PC-3 (cell line): Measurements from ENCODE around the gene SCAMP4. TPM values are rescaled to one million over a fixed set of nuclear protein-coding genes. Genes with fewer than 3 reads are reported as not detected.

Experiments
- ATAC-seq: fragments of 200-7000 bp; cut with Tn5 transposase; 2 replicates; pipeline ENCODE4 v1.9.1; 2020; ENCODE audit warnings: mild to moderate bottlenecking, moderate library complexity
- BruUV-seq: library from RNA; stranded (reverse); fragments of 400-500 nt; replicated peaks from 2 replicates; lab custom pipeline; 2021; lab: Mats Ljungman, UMichigan
- CTCF ChIA-PET: fragments of 300-600 bp; sonication (Branson Sonifier 250); formaldehyde crosslinking; loops from one replicate; lab custom pipeline; 2022; ENCODE audit warnings: antibody characterized with exemption; lab: Charles Lee
- POLR2A ChIA-PET: fragments of 300-600 bp; sonication (Branson Sonifier 250); formaldehyde crosslinking; loops from one replicate; lab custom pipeline; 2022; ENCODE audit warnings: antibody characterized with exemption; ENCODE audit not compliant: unreplicated experiment; lab: Charles Lee
- DNase-seq: peaks from one replicate; pipeline ENCODE4 v3.0.0-alpha.2; 2015
- H2AFZ ChIP-seq: fragments of 300-600 bp; sonication (generic); 2 replicates; pipeline ENCODE4 v1.6.0; 2016; ENCODE audit warnings: antibody characterized with exemption, low read length
- H3F3A ChIP-seq: fragments of 300-600 bp; sonication (generic); one replicate; pipeline ENCODE4 v1.6.0; 2017; ENCODE audit warnings: antibody characterized with exemption, low read length, control low read depth, mild to moderate bottlenecking; ENCODE audit not compliant: unreplicated experiment
- H3K27ac ChIP-seq: fragments of 300-600 bp; sonication (generic); 2 replicates; pipeline ENCODE4 v1.5.1; 2016; ENCODE audit warnings: mild to moderate bottlenecking, low read length
- H3K27me3 ChIP-seq: fragments of 300-600 bp; sonication (generic); 2 replicates; pipeline ENCODE4 v1.6.1; 2016; ENCODE audit warnings: low read length, mixed read lengths
- H3K36me3 ChIP-seq: fragments of 300-600 bp; sonication (generic); 2 replicates; pipeline ENCODE4 v1.6.1; 2016; ENCODE audit warnings: low read depth, mixed run types, low read length, mixed read lengths
- H3K4me1 ChIP-seq: fragments of 300-600 bp; sonication (generic); 2 replicates; pipeline ENCODE4 v1.5.1; 2016; ENCODE audit warnings: low read length; ENCODE audit not compliant: insufficient read depth
- H3K4me2 ChIP-seq: fragments of 300-600 bp; sonication (generic); 2 replicates; pipeline ENCODE4 v1.6.0; 2016; ENCODE audit warnings: low read length
- H3K4me3 ChIP-seq: fragments of 300-600 bp; sonication (generic); 2 replicates; pipeline ENCODE4 v1.5.1; 2016; ENCODE audit warnings: mild to moderate bottlenecking, low read length, mixed read lengths
- H3K79me2 ChIP-seq: fragments of 300-600 bp; sonication (generic); 2 replicates; pipeline ENCODE4 v1.6.1; 2017; ENCODE audit warnings: low read length, mixed read lengths
- H3K9ac ChIP-seq: fragments of 300-600 bp; sonication (generic); 2 replicates; pipeline ENCODE4 v1.6.0; 2016; ENCODE audit warnings: mild to moderate bottlenecking, low read length
- H3K9me2 ChIP-seq: fragments of 300-600 bp; sonication (generic); replicated peaks from 2 replicates; pipeline ENCODE4 v1.6.1; 2016; ENCODE audit warnings: mixed run types, low read length, mixed read lengths
- H3K9me3 ChIP-seq: fragments of 300-600 bp; sonication (generic); 2 replicates; pipeline ENCODE4 v1.6.1; 2016; ENCODE audit warnings: low read length, mixed read lengths
- H4K20me1 ChIP-seq: fragments of 300-600 bp; sonication (generic); 2 replicates; pipeline ENCODE4 v1.6.1; 2016; ENCODE audit warnings: low read length, mixed read lengths
- CTCF ChIP-seq: fragments of 300-600 bp; sonication (generic); conservative IDR thresholded peaks from 2 replicates; pipeline ENCODE4 v1.5.1; 2017; ENCODE audit warnings: antibody characterized with exemption, low read depth, mild to moderate bottlenecking, low read length
- EZH2 ChIP-seq: fragments of 300-600 bp; sonication (generic); IDR thresholded peaks from one replicate; pipeline ENCODE4 v1.6.1; 2017; ENCODE audit warnings: antibody characterized with exemption, mild to moderate bottlenecking, low read length; ENCODE audit not compliant: unreplicated experiment
- EZH2phosphoT487 ChIP-seq: fragments of 300-600 bp; sonication (generic); IDR thresholded peaks from 2 replicates; pipeline ENCODE4 v1.6.1; 2018; ENCODE audit warnings: mild to moderate bottlenecking, antibody characterized with exemption, low read length, borderline replicate concordance
- intact Hi-C: fragments of 100-400 bp; cut with micrococcal nuclease; formaldehyde crosslinking; loops from 2 replicates; pipeline ENCODE4 v1.9.0; 2023
- total RNA-seq: library from RNA; depleted of rRNA; stranded (reverse); fragments of >200 nt; gene quantifications from 2 replicates; pipeline ENCODE4 v1.2.3, GENCODE V29; 2014

SCAMP4 gene
- total RNA-seq, 1 experiment from 2014 or later: 61.5 TPM

GRCh38 chr19:1970003-1970805 lies 65.0 kb downstream of the SCAMP4 start:
- intact Hi-C loops: loop anchor here (5.0 kb wide), 1 partner anchor 38 kb away; no protein-coding TSS in a partner anchor
- H3K4me2 ChIP-seq: peak overlapping the region; percentile 50
- TF ChIP-seq EZH2 (no peak), EZH2phosphoT487 (no peak), CTCF (no peak)
- H3K27me3 ChIP-seq: no peaks in the 10 kb centered on the region
- BruUV-seq: no TSS peak
- peaks cover 29% of the 10 kb centered on the region for H3K79me2 ChIP-seq
- H3K9me2 ChIP-seq: no peaks in the 10 kb centered on the region
- H2AFZ ChIP-seq: 0 out of 2 replicates have a peak overlapping the region, but pooled peaks have one; percentile 4
- no peaks in the 10 kb centered on the region for H3F3A ChIP-seq
- H3K4me1 ChIP-seq: peaks cover 23% of the 10 kb centered on the region
- no peaks in the 10 kb centered on the region for H3K36me3 ChIP-seq
- peak overlapping the region; percentile 87 for H3K27ac ChIP-seq
- H4K20me1 ChIP-seq: no peaks in the 10 kb centered on the region
- ATAC-seq (peak; percentile 90), DNase-seq (peak; percentile 79)
- POLR2A ChIA-PET: interaction anchor here (0.5 kb wide), 2 partner anchors 24 to 437 kb away, joined by 3 read pairs; no protein-coding TSS in a partner anchor
- H3K9ac ChIP-seq: peak overlapping the region; percentile 40
- CTCF ChIA-PET: no interaction called here
- H3K4me3 ChIP-seq: no peak overlapping the region
- H3K9me3 ChIP-seq: no peaks in the 10 kb centered on the region

- TF ChIP-seq CTCF: no peak
- TF ChIP-seq EZH2: no peak
- no peak for TF ChIP-seq EZH2phosphoT487
- intact Hi-C loops: loop anchor here (5.0 kb wide), 1 partner anchor 39 kb away; no protein-coding TSS in a partner anchor
- peak overlapping the region; percentile 1; the same call in 1 of the 2 replicates for H3K9ac ChIP-seq
- peaks cover 23% of the 10 kb centered on the region for H3K4me1 ChIP-seq
- H3K27ac ChIP-seq: peak overlapping the region; percentile 87
- ChIA-PET POLR2A (interaction anchor here (0.5 kb wide), 2 partner anchors 25 to 438 kb away, joined by 3 read pairs; no protein-coding TSS in a partner anchor), CTCF (no interaction called here)
- H2AFZ ChIP-seq: no peak overlapping the region
- BruUV-seq: no TSS peak
- ATAC-seq (peak; percentile 25), DNase-seq (peak; percentile 7)
- peaks cover 29% of the 10 kb centered on the region for H3K79me2 ChIP-seq
- no peaks in the 10 kb centered on the region for H3K9me3 ChIP-seq
- no peaks in the 10 kb centered on the region for H3K9me2 ChIP-seq
- no peaks in the 10 kb centered on the region for H3K27me3 ChIP-seq
- H3K4me2 ChIP-seq: peak overlapping the region; percentile 50
- no peaks in the 10 kb centered on the region for H3K36me3 ChIP-seq
- no peaks in the 10 kb centered on the region for H3F3A ChIP-seq
- no peaks in the 10 kb centered on the region for H4K20me1 ChIP-seq
- H3K4me3 ChIP-seq: no peak overlapping the region
These were observed 65.8 kb downstream of the SCAMP4 start for GRCh38 chr19:1970806-1971502.
